HG03159 (cell line): ENCODE results near the gene HBS1L.

Source experiments
- ATAC-seq: cut with Tn5 transposase; IDR thresholded peaks from one replicate; pipeline ENCODE4 v1.9.1; 2021; ENCODE audit warnings: mild to moderate bottlenecking, moderate library complexity; ENCODE audit not compliant: unreplicated experiment

Gene HBS1L

DNA sequence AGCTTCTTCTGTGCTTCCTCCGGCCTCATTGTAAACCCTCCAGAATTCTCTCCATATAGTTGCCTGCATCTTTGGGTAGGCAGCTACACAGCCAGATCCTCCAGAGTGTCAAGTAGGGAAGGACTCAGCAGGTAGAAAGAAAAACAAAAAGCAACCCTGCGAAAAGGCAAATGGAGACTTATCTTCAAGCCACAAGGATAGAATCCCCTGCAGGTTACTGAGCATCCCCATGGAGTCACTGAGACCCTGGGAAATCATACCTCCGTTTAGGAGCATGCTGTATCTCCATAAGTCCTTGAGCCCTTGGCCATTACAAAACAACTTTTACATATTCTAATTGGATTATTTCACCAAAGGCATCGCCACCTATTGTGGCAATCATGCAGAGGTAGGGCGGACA lies 133.3 kb downstream of the HBS1L start:
- ATAC-seq: no peak

DNA sequence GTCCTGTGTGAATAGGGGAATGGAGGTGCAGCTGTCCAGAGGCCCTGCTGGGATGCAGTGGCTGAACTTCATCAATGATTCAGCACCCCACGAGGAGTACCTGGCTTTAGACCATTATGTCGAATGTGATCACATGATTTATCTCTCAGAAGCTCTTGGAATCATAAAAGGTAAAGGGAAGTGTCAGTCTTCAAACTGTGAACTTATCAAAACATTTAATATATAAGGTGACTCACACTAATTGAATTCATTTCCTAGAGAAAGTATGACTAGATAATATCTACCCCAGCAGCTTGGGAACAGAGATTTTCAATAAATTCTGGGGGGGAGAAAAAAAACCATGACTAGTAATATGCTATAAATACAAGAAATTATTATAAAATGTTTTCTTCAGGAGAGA lies 134.2 kb downstream of the HBS1L start:
- ATAC-seq: no peak

DNA sequence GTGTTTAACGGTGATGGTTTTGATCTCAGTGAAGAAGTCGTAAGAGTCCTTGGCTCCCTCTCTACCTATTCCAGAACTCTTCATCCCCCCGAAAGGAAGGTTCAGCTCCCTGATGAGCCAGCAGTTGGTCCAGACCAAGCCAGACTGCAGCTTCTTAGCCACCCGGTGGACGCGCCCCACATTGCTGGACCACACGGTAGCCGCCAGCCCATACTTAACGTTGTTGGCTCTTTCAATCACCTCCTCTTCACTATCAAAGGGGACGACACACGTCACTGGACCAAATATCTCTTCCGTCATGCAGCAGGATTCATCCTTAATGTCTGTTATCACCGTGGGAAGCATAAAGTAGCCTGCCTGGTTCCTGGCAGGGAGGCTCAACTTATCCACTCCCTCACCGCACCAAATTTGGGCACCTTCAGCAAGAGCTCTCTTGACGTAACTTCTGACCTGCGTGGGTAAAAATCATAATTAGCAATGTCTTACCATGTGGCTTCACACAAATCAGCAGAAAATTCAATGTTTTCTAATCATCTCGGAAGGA lies 136.1 kb downstream of the HBS1L start:
- ATAC-seq: no peak

GRCh38 chr6:134911547-134911946 lies 143.1 kb downstream of the HBS1L start:
- ATAC-seq: no peak

- no peak for ATAC-seq
Observed at GRCh38 chr6:134910593-134910935, 144.1 kb downstream of the HBS1L start.
